ENCODE results near the gene PCBP2.
"Not testable (repeated sequence)": the region's sequence is repeated elsewhere in the genome, so short reads cannot be mapped to it uniquely, and the experiment has no call there.

PCBP2 gene

GRCh38 chr12:53451661-53452158 is at the start of gene PCBP2:
Gene PCBP2 (plus strand): TSS chr12:53452102. CDS start chr12:53454801, 2,699 bp downstream.
- DNase-seq (ENCODE audit: low read depth): peak; percentile 96

- not testable (repeated sequence) for DNase-seq (ENCODE audit: low read depth)
Measured at GRCh38 chr12:53402351-53402750, 49.6 kb upstream of the PCBP2 start.

GRCh38 chr12:53402871-53403270 is 49.0 kb upstream of the PCBP2 start:
- DNase-seq (ENCODE audit: low read depth): no peak

- DNase-seq (ENCODE audit: low read depth): no peak
Measured at GRCh38 chr12:53410951-53411350, 41.0 kb upstream of the PCBP2 start.

GRCh38 chr12:53413485-53414204 is 38.3 kb upstream of the PCBP2 start:
- no peak for DNase-seq (ENCODE audit: low read depth)

- no peak for DNase-seq (ENCODE audit: low read depth)
Measured at GRCh38 chr12:53414756-53415417, 37.0 kb upstream of the PCBP2 start.

GRCh38 chr12:53415752-53416389 is 36.0 kb upstream of the PCBP2 start:
- not testable (repeated sequence) for DNase-seq (ENCODE audit: low read depth)

- not testable (repeated sequence) for DNase-seq (ENCODE audit: low read depth)
Measured at GRCh38 chr12:53417291-53417816, 34.5 kb upstream of the PCBP2 start.

GRCh38 chr12:53418221-53418620 is 33.7 kb upstream of the PCBP2 start:
- DNase-seq (ENCODE audit: low read depth): no peak

GRCh38 chr12:53419756-53420155 is 32.1 kb upstream of the PCBP2 start:
- DNase-seq (ENCODE audit: low read depth): no peak

- DNase-seq (ENCODE audit: low read depth): not testable (repeated sequence)
Measured at GRCh38 chr12:53422247-53422646, 29.7 kb upstream of the PCBP2 start.

- DNase-seq (ENCODE audit: low read depth): no peak
Measured at GRCh38 chr12:53423597-53423996, 28.3 kb upstream of the PCBP2 start, which contains the start of gene AMHR2. Gene AMHR2 (plus strand): TSS chr12:53423855. CDS start chr12:53423935, 80 bp downstream.

- no peak for DNase-seq (ENCODE audit: low read depth)
Measured at GRCh38 chr12:53424626-53425514, 27.0 kb upstream of the PCBP2 start.

GRCh38 chr12:53425515-53426150 is 26.3 kb upstream of the PCBP2 start:
- no peak for DNase-seq (ENCODE audit: low read depth)

- no peak for DNase-seq (ENCODE audit: low read depth)
Measured at GRCh38 chr12:53427905-53428594, 23.9 kb upstream of the PCBP2 start.

GRCh38 chr12:53428741-53429140 is 23.2 kb upstream of the PCBP2 start:
- no peak for DNase-seq (ENCODE audit: low read depth)

- no peak for DNase-seq (ENCODE audit: low read depth)
Measured at GRCh38 chr12:53430116-53430515, 21.8 kb upstream of the PCBP2 start.

- no peak for DNase-seq (ENCODE audit: low read depth)
Measured at GRCh38 chr12:53431187-53431586, 20.7 kb upstream of the PCBP2 start.

GRCh38 chr12:53435326-53435725 is 16.6 kb upstream of the PCBP2 start:
- not testable (repeated sequence) for DNase-seq (ENCODE audit: low read depth)

- DNase-seq (ENCODE audit: low read depth): not testable (repeated sequence)
Measured at GRCh38 chr12:53439582-53439981, 12.3 kb upstream of the PCBP2 start.
